ENCODE data around the gene GATAD2B.
A peak's percentile ranks its signal among the peaks of the same experiment; 100 is the strongest.

The GATAD2B gene

GRCh38 chr1:153903841-153904455 is 18.8 kb downstream of the GATAD2B start:
- TF ChIP-seq GATA3 (IDR thresholded peaks at IDR 0.05; ENCODE audit: low read depth, low read length) (no peak), GATA2 (IDR thresholded peaks at IDR 0.05; ENCODE audit: low read depth, low read length) (no peak)

- TF ChIP-seq GATA3 (IDR thresholded peaks at IDR 0.05; ENCODE audit: low read depth, low read length) (no peak), GATA2 (IDR thresholded peaks at IDR 0.05; ENCODE audit: low read depth, low read length) (no peak)
Measured at GRCh38 chr1:153899509-153899908, 23.3 kb downstream of the GATAD2B start.

- TF ChIP-seq GATA3 (IDR thresholded peaks at IDR 0.05; ENCODE audit: low read depth, low read length) (no peak), GATA2 (IDR thresholded peaks at IDR 0.05; ENCODE audit: low read depth, low read length) (no peak)
Measured at GRCh38 chr1:153888533-153888932, 34.2 kb downstream of the GATAD2B start.

DNA sequence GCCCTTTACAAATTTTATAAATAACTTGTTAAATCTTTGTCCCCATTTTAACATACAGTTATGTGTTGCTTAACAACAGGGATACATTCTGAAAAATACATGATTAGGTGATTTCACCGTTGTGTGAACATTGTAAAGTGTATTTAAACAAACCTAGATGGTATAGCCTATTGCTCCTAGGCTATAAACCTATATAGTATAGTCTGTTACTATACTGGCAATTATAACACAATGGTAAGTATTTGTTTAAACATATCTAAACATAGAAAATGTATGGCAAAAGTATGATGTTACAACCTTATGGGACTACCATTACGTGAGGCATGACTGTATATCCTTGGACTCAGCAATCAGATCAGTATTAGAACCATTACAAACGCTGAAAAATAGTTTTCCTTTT is 36.6 kb downstream of the GATAD2B start:
- TF ChIP-seq GATA2 (IDR thresholded peaks at IDR 0.05; ENCODE audit: low read depth, low read length), result no peak
- no peak for TF ChIP-seq GATA3 (IDR thresholded peaks at IDR 0.05; ENCODE audit: low read depth, low read length)

GRCh38 chr1:153883223-153883622 is 39.5 kb downstream of the GATAD2B start:
- TF ChIP-seq GATA2 (IDR thresholded peaks at IDR 0.05; ENCODE audit: low read depth, low read length) (no peak), GATA3 (IDR thresholded peaks at IDR 0.05; ENCODE audit: low read depth, low read length) (no peak)

DNA sequence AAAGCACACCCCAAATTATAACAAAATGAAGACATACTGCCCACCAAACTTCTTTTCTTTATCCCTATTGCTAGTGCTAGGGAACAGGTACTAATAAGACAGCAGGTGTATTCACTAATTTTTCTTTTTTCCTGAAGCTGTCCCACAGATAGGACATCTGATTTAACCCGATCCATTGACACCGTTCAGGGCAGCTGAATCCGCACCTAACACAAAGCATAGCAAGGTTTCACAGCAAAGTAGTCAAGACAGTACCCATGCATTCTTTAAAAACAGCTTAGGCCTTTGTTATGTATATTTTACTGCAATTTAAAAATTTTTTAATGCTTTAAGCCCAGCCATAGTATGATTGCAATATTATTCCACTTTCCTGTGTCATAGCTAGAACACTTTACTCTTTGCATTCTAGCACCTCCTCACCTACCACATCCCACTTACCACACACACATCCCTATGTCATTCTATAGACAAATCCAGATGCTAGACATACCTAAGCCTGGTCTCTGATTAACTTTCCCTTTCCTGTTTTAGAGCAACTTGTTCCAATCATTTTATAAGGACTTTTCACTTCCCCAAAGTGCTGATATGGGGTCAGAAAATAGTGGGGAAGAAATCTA is 40.4 kb downstream of the GATAD2B start:
- TF ChIP-seq GATA3 (IDR thresholded peaks at IDR 0.05; ENCODE audit: low read depth, low read length) (no peak), GATA2 (IDR thresholded peaks at IDR 0.05; ENCODE audit: low read depth, low read length) (no peak)

DNA sequence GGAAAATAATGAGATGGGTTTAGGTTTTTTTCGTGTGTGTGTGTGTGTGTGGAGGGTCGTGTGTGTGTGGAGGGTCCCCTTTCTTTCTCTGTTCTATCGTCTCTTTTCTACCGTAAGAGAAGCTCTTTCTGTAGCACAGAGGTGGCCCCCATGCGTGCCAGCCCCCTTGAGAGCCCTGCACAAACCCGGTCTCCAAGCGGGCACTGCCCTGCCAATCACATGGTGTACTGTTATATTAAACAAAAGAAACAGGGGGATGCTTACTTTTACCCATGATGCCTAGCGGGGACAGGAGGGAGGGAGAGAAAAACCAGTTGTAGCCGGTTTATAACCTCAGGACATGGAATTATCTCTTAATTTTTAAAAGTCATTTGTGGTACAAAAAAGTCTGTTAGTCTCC is 41.0 kb downstream of the GATAD2B start:
- TF ChIP-seq GATA2 (IDR thresholded peaks at IDR 0.05; ENCODE audit: low read depth, low read length) (peak; percentile 17; the same call in 1 of the 2 replicates), GATA3 (IDR thresholded peaks at IDR 0.05; ENCODE audit: low read depth, low read length) (no peak)

DNA sequence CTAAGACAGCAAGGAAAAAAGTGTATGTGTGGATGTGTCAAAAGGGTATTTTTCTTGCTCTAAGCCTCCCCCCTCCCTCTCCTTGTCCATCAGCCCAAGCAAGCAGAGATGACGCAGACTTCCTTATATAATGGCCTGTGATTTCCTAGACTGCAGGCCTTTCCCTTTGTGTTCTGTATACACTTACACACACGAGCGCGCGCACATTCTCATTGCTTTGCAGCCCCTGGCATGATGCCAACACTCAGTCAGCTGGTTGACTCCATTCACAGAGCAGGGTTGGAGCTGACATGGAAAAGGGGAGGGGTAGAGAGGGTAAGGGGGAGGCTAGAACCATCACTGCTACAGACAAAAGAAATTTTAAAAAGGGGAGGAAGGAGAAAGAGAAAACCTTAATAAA is 41.8 kb downstream of the GATAD2B start:
- no peak for TF ChIP-seq GATA3 (IDR thresholded peaks at IDR 0.05; ENCODE audit: low read depth, low read length)

DNA sequence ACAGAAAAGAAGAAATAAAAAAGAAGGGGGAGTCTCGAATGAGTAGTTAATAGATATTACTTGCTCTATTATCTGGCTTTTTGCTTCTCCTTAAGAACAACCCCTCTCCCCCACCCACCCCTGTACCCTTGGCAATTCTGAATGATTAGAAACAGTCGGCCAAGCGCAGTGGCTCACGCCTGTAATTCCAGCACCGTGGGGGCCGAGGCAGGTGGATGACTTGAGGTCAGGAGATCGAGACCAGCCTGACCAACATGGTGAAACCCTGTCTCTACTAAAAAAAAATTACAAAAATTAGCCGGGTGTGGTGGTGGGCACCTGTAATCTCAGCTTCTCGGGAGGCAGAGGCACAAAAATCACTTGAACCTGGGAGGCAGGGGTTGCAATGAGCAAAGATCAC is 42.7 kb downstream of the GATAD2B start:
- no peak for TF ChIP-seq GATA2 (IDR thresholded peaks at IDR 0.05; ENCODE audit: low read depth, low read length)
- TF ChIP-seq GATA3 (IDR thresholded peaks at IDR 0.05; ENCODE audit: low read depth, low read length), result no peak

DNA sequence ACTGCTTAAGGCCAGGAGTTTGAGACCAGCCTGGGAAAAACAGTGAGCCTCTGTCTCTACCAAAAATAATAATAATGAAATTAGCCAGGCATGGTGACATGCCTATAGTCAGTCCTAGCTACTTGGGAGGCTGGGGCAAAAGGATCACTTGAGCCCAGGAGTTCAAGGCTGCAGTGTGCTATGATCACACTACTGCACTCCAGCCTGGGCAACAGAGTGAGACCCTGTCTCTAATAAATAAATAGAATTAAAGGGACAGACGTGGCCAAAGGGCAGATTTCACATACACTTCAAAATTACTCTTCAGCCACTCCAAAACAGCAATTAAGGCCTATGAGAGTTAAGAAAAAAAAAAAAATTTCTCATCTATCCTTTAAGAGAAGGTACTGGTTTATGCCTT is 45.7 kb downstream of the GATAD2B start:
- TF ChIP-seq GATA2 (IDR thresholded peaks at IDR 0.05; ENCODE audit: low read depth, low read length) (no peak), GATA3 (IDR thresholded peaks at IDR 0.05; ENCODE audit: low read depth, low read length) (no peak)

DNA sequence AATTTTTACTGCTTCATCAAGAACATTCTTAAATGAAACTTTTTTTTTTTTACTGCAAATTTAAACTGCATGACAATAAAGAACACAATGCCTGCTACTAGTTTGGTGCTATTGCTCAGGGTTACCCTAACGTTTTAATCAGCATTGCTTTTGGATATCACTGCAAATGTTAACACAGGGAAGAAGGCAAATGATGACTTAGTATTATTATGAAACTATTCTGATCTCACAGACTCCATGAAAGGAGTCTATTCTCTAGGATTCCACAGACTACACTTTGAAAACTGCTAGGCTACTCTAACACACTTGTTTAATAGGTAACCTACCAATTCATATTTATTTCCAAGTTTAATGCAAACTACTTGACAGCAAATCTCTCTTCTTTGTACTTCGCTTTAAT is 49.8 kb downstream of the GATAD2B start:
- TF ChIP-seq GATA2 (IDR thresholded peaks at IDR 0.05; ENCODE audit: low read depth, low read length), result no peak
- no peak for TF ChIP-seq GATA3 (IDR thresholded peaks at IDR 0.05; ENCODE audit: low read depth, low read length)

DNA sequence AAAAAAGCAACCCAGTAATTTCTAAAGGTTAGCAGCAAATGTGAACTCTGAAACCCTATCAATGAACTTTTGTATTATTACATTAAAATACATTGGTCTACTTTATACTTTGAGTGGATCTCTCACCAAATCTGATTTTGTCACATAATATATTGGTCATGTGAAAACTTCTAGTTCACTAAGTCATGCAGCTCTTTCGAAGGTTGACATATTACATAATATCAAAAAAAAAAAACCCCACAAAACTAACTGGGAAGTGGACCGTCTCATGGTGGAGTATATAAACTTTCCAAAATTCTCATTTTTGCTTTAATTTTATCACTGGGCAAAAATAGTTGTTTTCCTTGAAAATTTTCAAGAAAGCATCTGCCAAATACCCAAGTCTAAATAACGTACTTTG is 50.4 kb downstream of the GATAD2B start:
- TF ChIP-seq GATA2 (IDR thresholded peaks at IDR 0.05; ENCODE audit: low read depth, low read length) (no peak), GATA3 (IDR thresholded peaks at IDR 0.05; ENCODE audit: low read depth, low read length) (no peak)

GRCh38 chr1:153869486-153869885 is 53.3 kb downstream of the GATAD2B start:
- no peak for TF ChIP-seq GATA3 (IDR thresholded peaks at IDR 0.05; ENCODE audit: low read depth, low read length)
- no peak for TF ChIP-seq GATA2 (IDR thresholded peaks at IDR 0.05; ENCODE audit: low read depth, low read length)

GRCh38 chr1:153866045-153866850 is 56.5 kb downstream of the GATAD2B start:
- no peak for TF ChIP-seq GATA2 (IDR thresholded peaks at IDR 0.05; ENCODE audit: low read depth, low read length)
- no peak for TF ChIP-seq GATA3 (IDR thresholded peaks at IDR 0.05; ENCODE audit: low read depth, low read length)

GRCh38 chr1:153860285-153860684 is 62.5 kb downstream of the GATAD2B start:
- no peak for TF ChIP-seq GATA3 (IDR thresholded peaks at IDR 0.05; ENCODE audit: low read depth, low read length)
- no peak for TF ChIP-seq GATA2 (IDR thresholded peaks at IDR 0.05; ENCODE audit: low read depth, low read length)
